Ishikawa (cell line): ENCODE results near the gene PARK7.

Experiments
- CEBPB ChIP-seq: IDR thresholded peaks from 2 replicates; pipeline ENCODE4 v1.6.1; 2012
- CREB1 ChIP-seq: IDR thresholded peaks from 2 replicates; pipeline ENCODE4 v1.6.1; 2012; ENCODE audit warnings: low read depth
- EGR1 ChIP-seq: IDR thresholded peaks from 2 replicates; pipeline ENCODE4 v1.6.1; 2012
- EP300 ChIP-seq: IDR thresholded peaks from 2 replicates; pipeline ENCODE4 v1.6.1; 2012; ENCODE audit warnings: borderline replicate concordance
- FOXM1 ChIP-seq: IDR thresholded peaks from 2 replicates; pipeline ENCODE4 v1.6.1; 2012; ENCODE audit warnings: low read depth, borderline replicate concordance
- MAX ChIP-seq: IDR thresholded peaks from 2 replicates; pipeline ENCODE4 v1.6.1; 2012
- NFIC ChIP-seq: IDR thresholded peaks from 2 replicates; pipeline ENCODE4 v1.6.1; 2012
- RAD21 ChIP-seq: IDR thresholded peaks from 2 replicates; pipeline ENCODE4 v1.6.1; 2012; ENCODE audit warnings: low read depth
- REST ChIP-seq: IDR thresholded peaks from 2 replicates; pipeline ENCODE4 v1.6.1; 2012; ENCODE audit warnings: low read depth, mild to moderate bottlenecking
- TAF1 ChIP-seq: IDR thresholded peaks from 2 replicates; pipeline ENCODE4 v1.6.1; 2012; ENCODE audit warnings: low read depth, mild to moderate bottlenecking
- TCF12 ChIP-seq: IDR thresholded peaks from 2 replicates; pipeline ENCODE4 v1.6.1; 2012; ENCODE audit warnings: low read depth
- TEAD4 ChIP-seq: IDR thresholded peaks from 2 replicates; pipeline ENCODE4 v1.6.1; 2012
- USF1 ChIP-seq: IDR thresholded peaks from 2 replicates; pipeline ENCODE4 v1.6.1; 2012
- YY1 ChIP-seq: IDR thresholded peaks from 2 replicates; pipeline ENCODE4 v1.6.1; 2012; ENCODE audit warnings: low read depth
- ZBTB7A ChIP-seq: IDR thresholded peaks from 2 replicates; pipeline ENCODE4 v1.6.1; 2012; ENCODE audit warnings: low read depth

The PARK7 gene

GRCh38 chr1:7953850-7954609, 7.5 kb upstream of the PARK7 start:
- TF ChIP-seq TCF12 (0 out of 2 replicates have a peak, but pooled peaks have one; percentile 34), EGR1 (no peak), CREB1 (peak; percentile 71), MAX (peak; percentile 57), ZBTB7A (peak; percentile 35; the same call in 1 of the 2 replicates), TAF1 (peak; percentile 63), RAD21 (no peak)

DNA sequence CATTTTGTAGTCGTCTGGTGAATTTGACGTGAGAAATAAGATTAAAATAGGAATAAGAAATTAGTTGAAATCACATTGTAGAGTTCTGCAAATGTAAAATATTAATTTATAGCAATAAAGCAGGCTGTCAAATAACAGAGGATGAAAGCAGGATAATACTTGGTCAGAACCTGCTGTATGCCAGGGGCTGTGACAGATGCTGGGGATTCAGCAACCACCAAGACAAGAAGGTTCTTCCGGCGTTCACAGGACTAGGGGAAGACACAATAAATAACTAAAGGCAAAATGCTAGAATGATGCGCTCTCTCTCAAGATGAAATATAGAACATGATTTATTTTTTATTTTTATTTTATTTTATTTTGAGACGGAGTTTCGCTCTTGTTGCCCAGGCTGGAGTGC, 6.8 kb upstream of the PARK7 start:
- TF ChIP-seq FOXM1 (no peak), TCF12 (no peak), CREB1 (no peak), RAD21 (no peak)

- TF ChIP-seq NFIC: no peak
- TF ChIP-seq FOXM1: no peak
- no peak for TF ChIP-seq MAX
- no peak for TF ChIP-seq USF1
- no peak for TF ChIP-seq YY1
- TF ChIP-seq TEAD4: no peak
- no peak for TF ChIP-seq EP300
- TF ChIP-seq EGR1: no peak
- TF ChIP-seq TAF1: no peak
- TF ChIP-seq CREB1: no peak
Measured at GRCh38 chr1:7956218-7957032, 5.1 kb upstream of the PARK7 start.

DNA sequence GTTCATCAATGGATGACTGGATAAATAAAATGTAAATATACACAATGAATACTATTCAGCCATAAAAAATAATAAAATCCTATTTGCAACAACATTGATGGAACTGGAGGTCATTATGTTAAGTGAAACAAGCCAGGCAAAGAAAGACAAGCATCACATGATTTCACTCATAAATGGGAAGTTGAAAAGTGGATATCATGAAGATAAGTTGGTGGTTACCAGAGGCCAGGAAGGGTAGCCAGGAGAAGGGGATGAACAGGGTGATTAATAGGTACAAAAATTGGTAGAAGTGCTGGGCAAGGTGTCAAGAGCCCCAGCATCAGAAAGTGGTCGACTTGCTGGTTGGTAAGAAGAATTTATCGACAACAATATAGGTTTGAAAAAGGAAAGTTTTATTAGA, 1.3 kb upstream of the PARK7 start:
- TF ChIP-seq MAX (no peak), USF1 (no peak), RAD21 (no peak), TEAD4 (no peak), REST (no peak), NFIC (no peak), EP300 (no peak), FOXM1 (no peak), CEBPB (no peak), ZBTB7A (no peak), EGR1 (no peak), TCF12 (no peak), CREB1 (no peak), YY1 (no peak), TAF1 (no peak)

GRCh38 chr1:7960867-7961215, 670 bp upstream of the PARK7 start:
- TF ChIP-seq YY1 (no peak), TEAD4 (no peak), MAX (no peak), REST (no peak), TAF1 (no peak), TCF12 (no peak), CREB1 (no peak), EGR1 (no peak), RAD21 (no peak), ZBTB7A (no peak), CEBPB (no peak), USF1 (no peak), NFIC (no peak), FOXM1 (no peak)
